Osteocyte (in vitro differentiated cells): Measurements from ENCODE around the gene PF4V1. TPM values are rescaled to one million over a fixed set of nuclear protein-coding genes. Genes with fewer than 3 reads are reported as not detected.

Source experiments
- DNase-seq: peaks from one replicate; pipeline ENCODE4 v3.0.0; 2021; ENCODE audit warnings: mixed read lengths; ENCODE audit not compliant: unreplicated experiment; ENCODE audit errors: extremely low spot score
- H3K27ac Mint-ChIP-seq: one replicate; pipeline ENCODE4 v1.8.0; 2021; ENCODE audit warnings: mild to moderate bottlenecking, mixed read lengths; ENCODE audit not compliant: unreplicated experiment
- H3K27me3 Mint-ChIP-seq: one replicate; pipeline ENCODE4 v1.8.0; 2021; ENCODE audit warnings: mixed read lengths; ENCODE audit not compliant: unreplicated experiment
- H3K36me3 Mint-ChIP-seq: one replicate; pipeline ENCODE4 v1.8.0; 2021; ENCODE audit warnings: mixed read lengths; ENCODE audit not compliant: unreplicated experiment
- H3K4me1 Mint-ChIP-seq: one replicate; pipeline ENCODE4 v1.8.0; 2021; ENCODE audit warnings: mixed read lengths; ENCODE audit not compliant: unreplicated experiment
- H3K4me3 Mint-ChIP-seq: one replicate; pipeline ENCODE4 v1.8.0; 2021; ENCODE audit warnings: mild to moderate bottlenecking, moderate library complexity, mixed read lengths; ENCODE audit not compliant: unreplicated experiment
- H3K9me3 Mint-ChIP-seq: one replicate; pipeline ENCODE4 v1.8.0; 2021; ENCODE audit warnings: mixed read lengths; ENCODE audit not compliant: unreplicated experiment
- total RNA-seq: library from RNA; stranded (reverse); gene quantifications from 2 replicates; pipeline ENCODE4 v1.2.1, GENCODE V29; 2021
- TF ChIP-seq, protein P1 (sequence below): fragments of 200-600 bp; sonication (generic); IDR thresholded peaks from 2 replicates; pipeline ENCODE4 v1.5.0; 2021; ENCODE audit warnings: antibody characterized with exemption, mild to moderate bottlenecking, moderate library complexity

PF4V1 gene
- total RNA-seq, 1 donor from 2014 or later: not detected

DNA sequence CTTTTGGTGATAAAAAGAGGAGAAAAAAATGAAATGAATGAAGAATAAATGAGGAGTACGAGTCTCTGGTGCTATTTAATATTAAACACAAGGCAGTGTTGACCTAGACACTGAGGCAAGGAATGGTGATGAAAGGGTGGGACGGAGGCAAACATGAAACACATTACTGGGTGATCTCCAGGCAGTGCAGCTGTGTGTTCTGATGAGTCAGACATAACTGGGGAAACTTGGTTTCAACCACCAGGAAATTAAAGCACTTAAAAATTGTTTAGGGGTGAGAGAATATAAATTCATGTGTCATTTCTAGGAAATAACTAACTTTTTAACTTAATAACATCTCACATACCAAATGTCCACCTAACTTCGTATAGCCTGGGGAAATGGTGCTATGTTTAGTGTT is 36.3 kb upstream of the PF4V1 start:
- Mint-ChIP-seq H3K27me3 (no peaks in the 10 kb centered on the region), H3K9me3 (peaks cover 5% of the 10 kb centered on the region), H3K27ac (peak overlapping the region; percentile 74), H3K36me3 (no peaks in the 10 kb centered on the region), H3K4me1 (peaks cover 30% of the 10 kb centered on the region), H3K4me3 (peak overlapping the region; percentile 1)
- DNase-seq: no peak
- TF ChIP-seq, protein P1, sequence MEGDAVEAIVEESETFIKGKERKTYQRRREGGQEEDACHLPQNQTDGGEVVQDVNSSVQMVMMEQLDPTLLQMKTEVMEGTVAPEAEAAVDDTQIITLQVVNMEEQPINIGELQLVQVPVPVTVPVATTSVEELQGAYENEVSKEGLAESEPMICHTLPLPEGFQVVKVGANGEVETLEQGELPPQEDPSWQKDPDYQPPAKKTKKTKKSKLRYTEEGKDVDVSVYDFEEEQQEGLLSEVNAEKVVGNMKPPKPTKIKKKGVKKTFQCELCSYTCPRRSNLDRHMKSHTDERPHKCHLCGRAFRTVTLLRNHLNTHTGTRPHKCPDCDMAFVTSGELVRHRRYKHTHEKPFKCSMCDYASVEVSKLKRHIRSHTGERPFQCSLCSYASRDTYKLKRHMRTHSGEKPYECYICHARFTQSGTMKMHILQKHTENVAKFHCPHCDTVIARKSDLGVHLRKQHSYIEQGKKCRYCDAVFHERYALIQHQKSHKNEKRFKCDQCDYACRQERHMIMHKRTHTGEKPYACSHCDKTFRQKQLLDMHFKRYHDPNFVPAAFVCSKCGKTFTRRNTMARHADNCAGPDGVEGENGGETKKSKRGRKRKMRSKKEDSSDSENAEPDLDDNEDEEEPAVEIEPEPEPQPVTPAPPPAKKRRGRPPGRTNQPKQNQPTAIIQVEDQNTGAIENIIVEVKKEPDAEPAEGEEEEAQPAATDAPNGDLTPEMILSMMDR: no peak

DNA sequence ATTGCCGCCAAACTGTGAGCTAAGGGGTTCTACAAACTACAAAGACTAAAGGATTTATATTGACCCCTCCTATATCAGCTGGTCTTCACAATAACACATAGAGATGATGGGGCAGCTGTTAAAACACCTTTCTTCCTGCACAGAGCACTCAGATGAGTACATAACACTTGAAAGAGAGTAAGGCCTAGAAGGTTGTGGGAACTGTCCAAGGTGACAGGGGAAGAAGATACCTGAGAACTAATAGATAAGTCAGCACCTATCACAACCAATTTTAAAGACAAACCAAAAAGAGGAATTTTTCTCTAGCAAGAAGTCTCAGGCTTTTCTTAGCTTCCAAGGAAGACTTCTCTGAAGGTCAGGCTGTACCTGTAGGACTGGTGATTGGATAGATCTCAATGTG is 35.8 kb upstream of the PF4V1 start:
- Mint-ChIP-seq H3K4me1 (peaks cover 31% of the 10 kb centered on the region), H3K4me3 (no peak overlapping the region), H3K27ac (peak overlapping the region; percentile 74), H3K27me3 (no peaks in the 10 kb centered on the region), H3K9me3 (peaks cover 9% of the 10 kb centered on the region), H3K36me3 (no peaks in the 10 kb centered on the region)
- TF ChIP-seq, protein P1: no peak
- DNase-seq: no peak

DNA sequence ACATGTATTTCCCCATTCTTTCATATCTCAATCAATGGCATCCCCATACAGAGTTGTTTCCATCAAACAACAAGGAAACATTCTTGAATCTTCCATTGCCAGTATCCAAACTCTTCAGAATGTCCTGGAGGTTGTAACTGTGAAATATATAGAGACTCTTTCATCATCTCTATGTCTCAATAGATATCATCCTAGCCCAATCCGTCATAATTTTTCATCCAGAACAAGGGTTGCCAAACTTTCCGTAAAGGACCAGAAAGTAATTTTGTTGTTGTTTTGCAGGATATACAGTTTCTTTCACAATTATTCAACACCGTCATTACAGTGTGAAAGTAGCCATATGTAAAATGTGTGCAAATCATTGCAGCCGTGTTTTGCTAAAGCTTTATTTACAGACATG is 31.8 kb upstream of the PF4V1 start:
- TF ChIP-seq, protein P1: no peak
- Mint-ChIP-seq H3K27me3 (no peaks in the 10 kb centered on the region), H3K4me3 (no peak overlapping the region), H3K9me3 (peaks cover 12% of the 10 kb centered on the region), H3K27ac (no peak overlapping the region), H3K36me3 (peaks cover 2% of the 10 kb centered on the region), H3K4me1 (peaks cover 29% of the 10 kb centered on the region)
- DNase-seq: no peak

DNA sequence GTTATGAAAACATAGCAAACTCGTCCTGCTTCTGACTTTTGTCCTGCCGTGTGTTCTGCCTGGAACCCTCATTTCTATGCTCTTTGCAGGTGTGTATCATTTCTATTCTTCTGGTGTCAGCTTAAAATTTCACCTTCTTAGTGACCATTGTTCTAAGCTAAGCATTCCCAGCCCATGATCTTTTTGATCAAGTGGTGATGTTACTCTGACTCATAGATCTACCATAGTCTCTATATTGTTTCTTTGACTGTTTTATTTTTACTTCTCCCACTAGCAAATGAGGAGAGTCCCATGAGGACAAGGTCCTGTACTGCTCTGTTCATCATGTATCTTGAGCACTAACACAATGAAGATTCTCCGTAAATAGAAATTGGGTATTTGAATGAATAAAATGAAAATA is 30.7 kb upstream of the PF4V1 start:
- H3K36me3 Mint-ChIP-seq: peaks cover 9% of the 10 kb centered on the region
- H3K9me3 Mint-ChIP-seq: peaks cover 20% of the 10 kb centered on the region
- DNase-seq: no peak
- H3K27ac Mint-ChIP-seq: no peak overlapping the region
- H3K4me1 Mint-ChIP-seq: peaks cover 19% of the 10 kb centered on the region
- no peak overlapping the region for H3K4me3 Mint-ChIP-seq
- TF ChIP-seq, protein P1: no peak
- no peaks in the 10 kb centered on the region for H3K27me3 Mint-ChIP-seq

DNA sequence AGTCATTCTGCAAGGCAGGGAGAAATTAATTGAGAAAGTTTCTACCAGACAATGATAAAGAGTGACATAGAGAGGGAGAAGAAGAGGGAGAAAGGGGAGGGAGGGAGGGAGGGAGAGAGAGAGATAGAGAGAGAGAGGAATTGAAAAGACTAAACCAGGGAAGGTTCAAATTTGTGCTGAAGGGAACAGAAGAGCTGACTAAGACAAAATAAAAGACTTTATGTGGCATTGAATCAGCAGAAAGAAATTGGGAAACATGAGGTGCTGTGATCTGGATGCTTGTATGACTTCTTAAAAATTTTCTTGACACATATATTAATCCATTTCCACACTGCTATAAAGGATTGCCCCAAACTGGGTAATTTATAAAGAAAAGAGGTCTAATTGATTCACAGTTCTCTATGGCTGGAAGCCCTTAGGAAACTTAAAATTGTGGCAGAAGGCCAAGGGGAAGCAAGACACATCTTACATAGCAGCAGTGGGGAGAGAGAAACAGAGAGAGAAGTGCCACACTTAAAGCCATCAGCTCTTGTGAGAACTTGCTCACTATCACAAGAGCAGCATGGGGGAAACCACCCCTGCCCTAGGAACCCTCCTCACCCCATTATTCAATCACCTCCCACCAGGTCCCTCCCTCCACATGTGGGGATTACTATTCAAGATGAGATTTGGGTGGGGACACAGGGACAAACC is 30.1 kb upstream of the PF4V1 start:
- Mint-ChIP-seq H3K9me3 (peaks cover 21% of the 10 kb centered on the region), H3K4me1 (peaks cover 13% of the 10 kb centered on the region), H3K27me3 (no peaks in the 10 kb centered on the region), H3K4me3 (no peak overlapping the region), H3K36me3 (peaks cover 13% of the 10 kb centered on the region), H3K27ac (no peak overlapping the region)
- TF ChIP-seq, protein P1: no peak
- DNase-seq: no peak
